HG03571 (cell line): ENCODE results near the gene ESR1.
A peak's percentile ranks its signal among the peaks of the same experiment; 100 is the strongest.

ENCODE experiments used
- ATAC-seq: cut with Tn5 transposase; IDR thresholded peaks from one replicate; pipeline ENCODE4 v1.9.1; 2021; ENCODE audit not compliant: unreplicated experiment

The ESR1 gene

GRCh38 chr6:152167641-152168603, 360.4 kb downstream of the ESR1 start:
- ATAC-seq, result no peak

- no peak for ATAC-seq
These were observed 362.8 kb downstream of the ESR1 start for GRCh38 chr6:152170313-152170701.

GRCh38 chr6:152170702-152171667, 363.5 kb downstream of the ESR1 start:
- ATAC-seq, result peak; percentile 94

- no peak for ATAC-seq
These were observed 365.8 kb downstream of the ESR1 start for GRCh38 chr6:152173321-152173720.

- no peak for ATAC-seq
These were observed 366.5 kb downstream of the ESR1 start for GRCh38 chr6:152173957-152174356.

- ATAC-seq, result no peak
These were observed 368.8 kb downstream of the ESR1 start for GRCh38 chr6:152176268-152176667.
